HG03135 (cell line): Measurements from ENCODE around the gene PTOV1.

Experiments used
- ATAC-seq: cut with Tn5 transposase; IDR thresholded peaks from one replicate; pipeline ENCODE4 v1.9.1; 2021; ENCODE audit warnings: mild to moderate bottlenecking, moderate library complexity; ENCODE audit not compliant: unreplicated experiment

The PTOV1 gene

DNA sequence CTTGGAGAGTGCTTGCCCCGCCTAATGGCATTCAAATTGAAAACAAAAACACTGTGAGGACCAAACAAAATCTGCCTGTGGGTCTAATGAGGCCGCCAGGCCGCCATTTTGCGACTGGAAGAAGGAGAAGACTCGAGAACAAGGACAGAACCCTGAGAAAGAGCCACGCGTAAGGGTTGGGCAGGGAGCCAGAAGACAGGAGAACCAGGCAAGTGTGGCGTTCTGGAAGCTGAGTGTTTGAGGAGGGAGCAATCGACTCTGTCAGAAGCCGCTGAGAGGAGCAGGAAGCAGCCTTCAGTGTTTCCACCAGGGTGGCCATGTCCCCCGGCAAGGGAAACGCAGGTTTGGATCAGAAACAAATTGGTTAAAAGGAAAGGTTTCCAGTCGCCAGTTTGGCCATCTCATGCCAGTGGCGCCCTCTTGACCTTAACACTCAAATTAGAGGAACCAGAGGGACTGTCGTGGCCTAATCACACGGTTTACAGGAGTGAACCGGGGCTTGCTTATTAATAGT is 10.2 kb upstream of the PTOV1 start:
- ATAC-seq, result no peak

- ATAC-seq, result no peak
Measured at GRCh38 chr19:49843265-49843664, 7.7 kb upstream of the PTOV1 start.

DNA sequence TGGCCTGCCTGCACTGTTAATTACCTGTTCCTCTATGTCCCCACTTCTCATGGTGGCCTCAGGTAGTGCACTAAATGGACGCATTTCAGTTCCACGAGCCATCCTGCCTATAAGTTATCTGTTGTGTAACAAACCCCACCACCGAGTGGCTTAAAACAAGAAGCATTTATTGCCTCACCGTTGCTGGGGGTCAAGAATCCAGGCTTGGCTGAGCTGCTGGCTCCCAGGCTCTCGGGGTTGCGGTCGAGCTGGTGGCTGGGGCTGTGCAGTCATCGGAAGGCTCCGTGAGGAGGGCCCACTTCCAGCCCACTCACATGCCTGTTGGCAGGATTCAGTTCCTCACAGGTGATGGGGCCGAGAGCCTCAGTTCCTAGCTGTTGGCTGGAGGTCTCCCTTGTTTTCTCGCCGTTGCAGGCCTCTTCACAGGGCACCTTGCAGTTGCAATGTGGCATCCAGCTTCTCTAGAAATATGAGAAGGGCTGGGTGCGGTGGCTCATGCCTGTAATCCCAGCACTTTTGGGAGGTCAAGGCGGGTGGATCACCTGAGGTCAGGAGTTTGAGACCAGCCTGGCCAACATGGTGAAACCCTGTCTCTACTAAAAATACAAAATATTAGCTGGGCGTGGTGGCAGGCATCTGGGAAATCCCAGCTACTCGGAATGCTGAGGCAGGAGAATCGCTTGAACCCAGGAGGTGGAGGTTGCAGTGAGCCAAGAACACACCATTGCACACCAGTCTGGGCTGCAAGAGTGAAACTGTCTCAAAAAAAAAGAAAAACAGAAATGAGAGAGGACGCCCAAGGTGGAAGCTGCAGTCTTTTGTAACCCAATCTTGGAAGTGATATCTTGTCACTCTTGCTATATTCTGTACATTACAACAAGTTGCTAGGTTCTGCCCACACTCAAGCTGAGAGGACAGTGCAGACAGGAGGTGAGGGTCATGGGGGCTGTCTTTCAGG is 6.5 kb upstream of the PTOV1 start:
- no peak for ATAC-seq

DNA sequence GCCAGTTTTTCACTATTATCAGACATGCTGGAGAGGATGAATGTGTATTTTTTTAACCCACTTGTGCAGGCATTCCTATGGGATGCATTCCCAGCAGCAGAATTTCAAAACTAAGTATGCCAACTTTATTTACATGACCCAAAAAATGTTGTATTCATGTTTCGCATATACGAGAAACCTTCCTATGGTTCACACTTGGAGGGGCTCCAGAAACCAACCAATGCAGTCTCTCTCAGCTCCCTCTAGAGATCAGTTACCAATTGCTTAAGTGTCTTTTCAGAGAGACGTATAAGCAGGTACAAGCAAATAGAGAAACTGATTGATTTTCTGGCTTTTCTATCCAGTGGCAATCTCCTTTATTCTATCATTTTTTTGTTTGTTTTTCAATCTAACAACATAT is 5.5 kb upstream of the PTOV1 start:
- ATAC-seq, result no peak

DNA sequence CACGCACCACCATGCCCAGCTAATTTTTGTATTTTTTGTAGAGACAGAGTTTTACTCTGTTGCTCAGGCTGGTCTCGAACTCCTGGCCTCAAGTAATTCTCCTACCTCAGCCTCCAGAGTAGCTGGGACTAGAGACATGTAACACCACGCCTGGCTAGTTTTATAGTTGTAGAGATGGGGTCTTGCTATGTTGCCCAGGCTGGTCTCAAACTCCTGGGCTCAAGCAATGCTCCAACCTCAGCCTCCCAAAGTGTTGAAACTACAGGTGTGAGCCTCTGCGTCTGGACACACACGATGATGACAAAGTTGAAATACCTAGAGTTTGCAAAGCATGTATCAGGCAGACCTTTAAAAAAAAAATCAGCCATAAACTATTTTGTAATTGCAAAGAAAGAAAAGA is 4.6 kb upstream of the PTOV1 start:
- ATAC-seq, result no peak

GRCh38 chr19:49847731-49848696 is 2.9 kb upstream of the PTOV1 start:
- ATAC-seq, result no peak

GRCh38 chr19:49848938-49849337 is 2.0 kb upstream of the PTOV1 start:
- ATAC-seq, result no peak

DNA sequence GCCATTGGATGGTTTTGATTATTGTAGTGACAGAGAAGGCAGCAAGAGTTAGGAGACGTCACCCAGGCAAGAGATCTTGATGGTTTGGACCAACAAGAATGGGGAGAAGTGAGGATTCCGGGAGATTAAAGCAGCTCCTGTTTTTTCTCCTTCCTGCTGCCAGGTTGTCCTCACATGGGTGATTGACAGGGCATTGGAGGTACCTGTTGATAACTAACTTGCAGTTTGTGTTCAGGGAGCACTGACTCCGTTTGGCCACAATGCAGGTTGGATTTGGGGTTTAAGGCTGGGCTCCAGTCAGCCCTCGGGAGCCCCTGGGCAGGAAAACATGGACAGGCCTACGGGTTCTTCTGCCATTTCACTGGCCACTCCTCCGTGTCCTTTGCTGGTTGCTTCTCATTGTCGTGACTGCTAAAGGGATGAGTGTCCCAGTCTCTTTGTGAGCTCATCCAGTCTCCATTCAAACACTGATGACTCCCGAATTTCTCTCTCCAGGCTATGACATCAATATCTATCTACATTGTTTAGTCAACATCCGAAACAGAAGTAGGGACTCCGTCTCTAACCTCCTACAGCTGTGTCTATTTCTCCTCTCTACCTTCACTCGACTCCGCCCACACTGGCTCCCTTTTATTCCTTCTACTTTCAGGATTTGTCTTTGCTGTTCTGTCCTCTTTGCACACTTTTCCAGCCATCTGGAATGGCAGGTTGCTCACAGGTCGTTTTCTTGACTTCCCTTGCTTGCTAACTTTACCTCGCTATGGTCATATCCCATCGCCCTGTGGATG is 1.3 kb upstream of the PTOV1 start:
- ATAC-seq, result no peak

GRCh38 chr19:49850221-49850486 is 805 bp upstream of the PTOV1 start:
- ATAC-seq, result no peak

GRCh38 chr19:49851456-49852259 is 699 bp downstream of the PTOV1 start:
- no peak for ATAC-seq

- ATAC-seq, result no peak
Measured at GRCh38 chr19:49852631-49853126, 1.7 kb downstream of the PTOV1 start.

DNA sequence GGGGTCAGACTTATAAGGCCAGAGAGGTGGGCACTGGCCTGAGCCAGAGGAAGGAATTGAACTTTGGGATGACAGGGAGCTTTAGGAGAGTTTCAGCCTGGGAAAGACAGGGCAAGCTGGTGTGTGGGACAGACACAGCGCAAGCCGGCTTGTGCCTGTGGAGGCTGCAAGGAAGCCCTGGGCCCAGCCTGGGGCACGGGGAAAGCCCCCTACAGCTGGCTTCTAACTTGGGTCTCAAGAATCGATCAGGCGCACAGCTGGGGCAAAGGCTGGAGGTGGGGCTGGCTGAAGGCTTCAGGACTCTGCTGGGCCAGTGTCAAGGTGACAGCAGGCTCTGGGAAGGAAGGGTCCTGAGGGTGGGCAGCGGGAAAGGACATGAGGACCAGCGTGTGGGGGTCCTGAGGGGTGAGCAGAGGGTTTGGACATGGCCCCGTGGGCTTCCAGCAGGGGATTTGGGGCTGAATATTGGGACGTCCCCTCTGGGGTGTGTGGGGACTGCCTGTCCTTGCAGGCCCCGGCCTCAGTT is 3.0 kb downstream of the PTOV1 start:
- ATAC-seq, result no peak

DNA sequence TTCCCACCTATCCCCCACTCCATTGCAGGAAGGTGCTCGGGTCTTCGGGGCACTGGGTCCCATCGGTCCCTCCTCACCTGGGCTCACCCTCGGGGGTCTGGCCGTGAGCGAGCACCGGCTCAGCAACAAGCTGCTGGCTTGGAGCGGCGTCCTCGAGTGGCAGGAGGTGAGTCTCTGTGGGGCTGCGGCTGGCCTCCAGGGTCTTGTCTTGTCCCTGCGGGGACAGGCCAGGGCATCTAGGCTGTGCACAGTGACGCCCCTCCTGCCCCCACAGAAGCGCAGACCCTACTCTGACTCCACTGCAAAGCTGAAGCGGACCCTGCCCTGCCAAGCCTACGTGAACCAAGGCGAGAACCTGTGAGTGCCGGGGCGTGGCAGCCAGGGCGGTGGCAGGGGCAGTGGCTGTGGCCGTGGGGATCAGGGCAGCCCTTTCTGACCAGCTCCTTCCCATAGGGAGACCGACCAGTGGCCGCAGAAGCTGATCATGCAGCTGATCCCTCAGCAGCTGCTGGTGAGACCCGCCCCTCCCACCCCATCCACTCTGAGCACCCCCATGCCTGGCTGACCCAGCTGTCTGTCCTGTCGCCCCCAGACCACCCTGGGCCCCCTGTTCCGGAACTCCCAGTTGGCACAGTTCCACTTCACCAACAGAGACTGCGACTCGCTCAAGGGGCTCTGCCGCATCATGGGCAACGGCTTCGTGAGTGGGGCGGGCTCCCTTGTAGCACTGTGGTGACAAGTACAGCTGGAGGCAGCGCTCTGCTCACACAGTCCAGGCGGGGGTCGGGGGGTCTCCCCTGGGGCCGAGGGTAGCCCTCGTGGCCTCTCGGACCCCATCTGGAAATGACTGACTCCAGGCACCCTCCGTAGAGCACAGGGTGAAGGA is 3.7 kb downstream of the PTOV1 start:
- ATAC-seq, result no peak

GRCh38 chr19:49855277-49855675 is 4.3 kb downstream of the PTOV1 start:
- ATAC-seq, result no peak

DNA sequence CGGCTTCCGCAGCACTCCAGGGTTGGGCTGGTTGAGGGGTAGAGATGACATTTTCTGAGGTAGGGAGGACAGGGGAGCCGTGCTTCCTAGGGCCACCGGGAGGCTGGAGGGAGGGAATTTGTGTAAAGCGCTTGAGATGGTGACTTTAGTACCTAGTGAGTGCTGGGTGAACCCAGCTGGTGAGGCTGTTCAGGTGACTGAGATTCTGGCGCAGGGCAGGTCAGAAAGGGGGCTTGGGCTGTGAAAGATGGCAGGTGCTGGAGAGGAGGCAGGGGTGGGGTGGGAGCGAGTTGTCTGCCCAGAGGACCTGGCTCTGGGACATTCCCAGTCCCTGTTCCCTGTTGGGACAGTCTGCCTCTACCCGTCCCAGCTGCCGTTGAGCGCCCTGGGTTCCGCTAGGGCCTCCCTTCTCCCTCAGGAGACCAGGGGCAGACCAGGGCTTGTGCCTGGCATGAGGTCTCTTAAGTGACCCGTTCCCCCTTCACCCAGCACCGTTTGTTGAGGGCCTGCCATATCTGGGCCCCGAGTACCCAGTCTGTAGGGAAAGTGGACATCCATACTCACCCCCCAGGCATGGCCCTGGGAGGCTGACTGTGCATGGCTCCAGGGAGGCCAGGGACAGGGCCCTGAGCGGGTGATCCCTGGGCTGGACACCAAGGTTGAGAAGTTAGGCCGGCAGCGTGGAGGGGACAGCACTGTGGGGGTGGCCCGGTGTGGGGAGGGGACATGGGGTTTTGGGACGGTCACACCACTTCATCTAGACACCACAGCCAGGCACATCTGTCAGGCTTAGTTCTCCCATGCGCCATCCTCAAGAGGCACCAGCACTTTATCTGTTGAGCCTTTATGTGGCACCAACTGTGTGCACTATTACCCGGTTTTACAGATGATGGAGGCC is 5.0 kb downstream of the PTOV1 start:
- ATAC-seq, result no peak

- ATAC-seq, result no peak
Measured at GRCh38 chr19:49856574-49857021, 5.6 kb downstream of the PTOV1 start.

- no peak for ATAC-seq
Measured at GRCh38 chr19:49857061-49857837, 6.3 kb downstream of the PTOV1 start.
